ENCODE data around the gene CST8. TPM values are rescaled to one million over a fixed set of nuclear protein-coding genes. Genes with fewer than 3 reads are reported as not detected.

Gene CST8
- total RNA-seq, 1 donor from 2014 or later: not detected

DNA sequence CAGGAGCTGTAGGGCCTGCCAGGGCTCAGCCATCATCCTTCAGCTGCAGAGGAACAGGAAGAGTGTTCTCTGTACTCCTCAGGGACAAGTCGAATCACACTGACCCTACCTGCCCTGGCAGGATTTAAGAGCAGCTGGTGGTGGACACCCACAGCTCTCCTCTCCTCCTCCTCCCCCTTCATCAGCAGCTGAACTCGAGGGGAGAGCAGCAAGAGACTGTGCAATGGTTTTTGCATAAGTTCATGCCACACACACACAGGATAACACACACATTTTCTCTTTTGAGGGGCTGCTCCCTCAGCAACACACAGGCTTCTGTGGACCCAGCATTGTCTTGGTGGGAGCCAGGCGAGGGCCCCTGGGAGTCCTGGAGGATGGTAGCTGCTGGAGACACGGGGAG is 38.1 kb upstream of the CST8 start, which contains the start of gene CST11:
Gene CST11, minus strand, starts transcription at position 101 of the 400 bp plus-strand sequence. Its CDS starts 65 bp downstream, at position 36.
- no peak for TF ChIP-seq CTCF (IDR thresholded peaks at IDR 0.05)
- Mint-ChIP-seq H3K27ac (ENCODE audit: unreplicated experiment) (no peak within 1 kb of the TSS), H3K27me3 (ENCODE audit: unreplicated experiment) (peaks cover 5% of the 10 kb centered on the region), H3K4me3 (ENCODE audit: unreplicated experiment) (no peak within 1 kb of the TSS), H3K36me3 (ENCODE audit: unreplicated experiment) (no peaks in the 10 kb centered on the region), H3K9me3 (ENCODE audit: unreplicated experiment) (no peaks in the 10 kb centered on the region), H3K4me1 (ENCODE audit: unreplicated experiment) (no peaks in the 10 kb centered on the region)
- DNase-seq (ENCODE audit: extremely low spot score, unreplicated experiment): no peak

DNA sequence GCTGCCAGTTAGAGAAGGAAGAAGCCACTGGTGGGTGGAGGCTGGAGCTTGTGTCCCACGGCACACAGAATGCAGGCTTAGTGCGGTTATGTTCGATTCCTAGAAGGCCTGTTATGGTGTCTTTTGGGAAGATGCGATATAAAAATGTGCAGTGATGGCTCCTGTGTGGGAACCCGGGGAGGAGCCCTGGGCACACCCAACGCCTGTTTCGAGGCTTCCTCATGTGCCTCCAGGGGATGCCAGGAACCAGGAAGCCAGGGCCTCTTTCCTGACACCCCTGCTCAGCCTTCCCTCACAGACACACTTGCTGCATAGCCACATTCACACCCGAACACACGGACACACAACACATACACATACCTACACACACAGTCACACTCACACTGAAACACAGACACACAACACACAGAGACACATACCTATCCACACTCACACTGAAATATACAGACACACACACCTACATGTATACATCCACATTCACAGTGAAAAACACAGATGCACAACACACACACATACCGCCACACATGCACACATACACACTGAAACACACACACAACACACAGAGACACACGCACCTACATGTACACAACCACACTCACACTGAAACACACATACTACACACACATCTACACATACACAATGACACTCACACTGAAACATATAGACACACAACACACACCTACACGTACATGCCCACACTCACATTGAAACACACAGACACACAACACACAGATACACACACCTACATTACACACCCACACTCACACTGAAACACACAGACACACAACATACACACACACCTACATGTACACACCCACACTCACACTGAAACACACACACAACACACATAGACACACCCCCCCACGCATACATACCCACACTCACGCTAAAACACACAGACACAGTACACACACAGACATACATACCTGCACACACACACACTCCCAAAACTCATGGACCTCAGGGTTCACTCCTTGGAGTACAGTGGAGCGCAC is 37.1 kb upstream of the CST8 start:
- no peaks in the 10 kb centered on the region for H3K9me3 Mint-ChIP-seq (ENCODE audit: unreplicated experiment)
- H3K4me1 Mint-ChIP-seq (ENCODE audit: unreplicated experiment): no peaks in the 10 kb centered on the region
- no peak overlapping the region for H3K27ac Mint-ChIP-seq (ENCODE audit: unreplicated experiment)
- H3K36me3 Mint-ChIP-seq (ENCODE audit: unreplicated experiment): no peaks in the 10 kb centered on the region
- no peak overlapping the region for H3K4me3 Mint-ChIP-seq (ENCODE audit: unreplicated experiment)
- peak; percentile 77 for DNase-seq (ENCODE audit: extremely low spot score, unreplicated experiment)
- no peak for TF ChIP-seq CTCF (IDR thresholded peaks at IDR 0.05)
- peaks cover 6% of the 10 kb centered on the region for H3K27me3 Mint-ChIP-seq (ENCODE audit: unreplicated experiment)

- H3K9me3 Mint-ChIP-seq (ENCODE audit: unreplicated experiment): no peaks in the 10 kb centered on the region
- no peaks in the 10 kb centered on the region for H3K36me3 Mint-ChIP-seq (ENCODE audit: unreplicated experiment)
- H3K4me3 Mint-ChIP-seq (ENCODE audit: unreplicated experiment): no peak overlapping the region
These were observed 36.1 kb upstream of the CST8 start for GRCh38 chr20:23454816-23455215.

DNA sequence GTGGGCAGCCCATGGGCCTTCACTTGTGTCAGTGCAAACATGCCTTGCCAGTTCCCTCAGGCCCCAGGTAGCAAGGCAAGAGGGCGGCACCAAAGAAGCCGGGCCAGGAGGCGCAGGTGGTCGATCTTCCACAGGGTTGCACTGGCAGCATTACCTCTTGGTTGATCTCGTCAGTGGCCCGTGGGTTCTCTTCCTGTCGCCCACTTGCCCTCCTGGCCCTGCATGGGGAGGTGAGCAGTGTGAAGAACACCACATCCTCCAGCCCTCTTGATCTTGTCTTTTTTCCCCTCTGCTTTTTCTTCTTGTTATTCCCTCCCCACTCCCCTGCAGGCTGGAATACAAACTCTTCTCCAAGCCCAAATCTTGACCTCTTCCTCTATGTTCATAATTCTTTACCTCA is 35.3 kb upstream of the CST8 start:
- Mint-ChIP-seq H3K27ac (ENCODE audit: unreplicated experiment) (no peak overlapping the region), H3K4me1 (ENCODE audit: unreplicated experiment) (no peaks in the 10 kb centered on the region), H3K9me3 (ENCODE audit: unreplicated experiment) (no peaks in the 10 kb centered on the region), H3K27me3 (ENCODE audit: unreplicated experiment) (peaks cover 21% of the 10 kb centered on the region), H3K4me3 (ENCODE audit: unreplicated experiment) (no peak overlapping the region), H3K36me3 (ENCODE audit: unreplicated experiment) (no peaks in the 10 kb centered on the region)
- DNase-seq (ENCODE audit: extremely low spot score, unreplicated experiment): peak; percentile 77
- TF ChIP-seq CTCF (IDR thresholded peaks at IDR 0.05): no peak

More at GRCh38 chr20:23454816-23455215, 36.1 kb upstream of the CST8 start:
- no peak for TF ChIP-seq CTCF (IDR thresholded peaks at IDR 0.05)
- H3K27me3 Mint-ChIP-seq (ENCODE audit: unreplicated experiment): peaks cover 14% of the 10 kb centered on the region
- no peaks in the 10 kb centered on the region for H3K4me1 Mint-ChIP-seq (ENCODE audit: unreplicated experiment)
- H3K27ac Mint-ChIP-seq (ENCODE audit: unreplicated experiment): no peak overlapping the region
- DNase-seq (ENCODE audit: extremely low spot score, unreplicated experiment): no peak

GRCh38 chr20:23456409-23456808 is 34.5 kb upstream of the CST8 start:
- Mint-ChIP-seq H3K27ac (ENCODE audit: unreplicated experiment) (no peak overlapping the region), H3K9me3 (ENCODE audit: unreplicated experiment) (no peaks in the 10 kb centered on the region), H3K36me3 (ENCODE audit: unreplicated experiment) (no peaks in the 10 kb centered on the region), H3K4me3 (ENCODE audit: unreplicated experiment) (no peak overlapping the region), H3K4me1 (ENCODE audit: unreplicated experiment) (no peaks in the 10 kb centered on the region), H3K27me3 (ENCODE audit: unreplicated experiment) (peaks cover 26% of the 10 kb centered on the region)
- DNase-seq (ENCODE audit: extremely low spot score, unreplicated experiment): no peak
- no peak for TF ChIP-seq CTCF (IDR thresholded peaks at IDR 0.05)
